ENCODE results near the gene TDO2.
"Not testable (repeated sequence)": the region's sequence is repeated elsewhere in the genome, so short reads cannot be mapped to it uniquely, and the experiment has no call there.

TDO2 gene

DNA sequence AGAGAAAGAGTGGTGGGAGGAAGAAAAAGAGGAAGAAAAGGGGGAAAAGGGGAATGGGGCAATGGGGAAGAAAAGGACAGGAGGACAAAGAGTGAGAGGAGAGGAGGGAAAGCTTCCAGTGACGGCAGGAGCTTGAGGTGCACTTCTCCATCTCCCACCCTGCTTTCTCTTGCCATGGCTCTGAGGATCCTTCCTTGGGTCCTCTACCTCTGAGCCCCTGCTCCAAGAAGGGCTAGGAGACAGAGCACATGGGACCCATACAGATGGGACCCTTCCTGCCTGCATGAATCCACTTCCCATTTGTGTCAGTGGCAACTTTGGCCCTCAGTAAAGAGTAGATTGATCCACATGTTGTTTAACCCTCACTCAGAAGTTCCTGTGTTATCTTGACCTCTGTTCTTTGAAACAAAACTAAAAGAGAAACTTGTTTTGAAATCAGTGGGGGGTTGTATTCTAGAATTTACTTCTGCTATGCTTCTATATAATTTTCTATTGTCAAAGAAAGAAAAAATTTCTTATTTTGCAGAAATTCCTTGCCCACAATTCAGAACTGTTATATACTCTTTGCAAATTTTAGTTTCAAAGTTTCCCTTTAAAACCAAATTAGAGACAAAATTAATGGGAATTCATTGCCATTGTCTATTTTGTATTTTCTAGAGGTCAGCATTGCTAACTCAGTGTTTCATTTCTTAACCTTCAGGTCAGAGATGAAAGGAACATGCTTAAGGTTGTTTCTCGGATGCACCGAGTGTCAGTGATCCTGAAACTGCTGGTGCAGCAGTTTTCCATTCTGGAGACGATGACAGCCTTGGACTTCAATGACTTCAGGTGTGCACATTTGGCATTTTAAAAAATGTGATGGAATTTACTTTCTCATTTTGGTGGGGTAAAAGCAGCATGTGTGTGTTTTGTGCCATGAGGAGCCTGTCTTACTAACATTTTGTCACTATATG is 5.0 kb downstream of the TDO2 start:
- DNase-seq = no peak

DNA sequence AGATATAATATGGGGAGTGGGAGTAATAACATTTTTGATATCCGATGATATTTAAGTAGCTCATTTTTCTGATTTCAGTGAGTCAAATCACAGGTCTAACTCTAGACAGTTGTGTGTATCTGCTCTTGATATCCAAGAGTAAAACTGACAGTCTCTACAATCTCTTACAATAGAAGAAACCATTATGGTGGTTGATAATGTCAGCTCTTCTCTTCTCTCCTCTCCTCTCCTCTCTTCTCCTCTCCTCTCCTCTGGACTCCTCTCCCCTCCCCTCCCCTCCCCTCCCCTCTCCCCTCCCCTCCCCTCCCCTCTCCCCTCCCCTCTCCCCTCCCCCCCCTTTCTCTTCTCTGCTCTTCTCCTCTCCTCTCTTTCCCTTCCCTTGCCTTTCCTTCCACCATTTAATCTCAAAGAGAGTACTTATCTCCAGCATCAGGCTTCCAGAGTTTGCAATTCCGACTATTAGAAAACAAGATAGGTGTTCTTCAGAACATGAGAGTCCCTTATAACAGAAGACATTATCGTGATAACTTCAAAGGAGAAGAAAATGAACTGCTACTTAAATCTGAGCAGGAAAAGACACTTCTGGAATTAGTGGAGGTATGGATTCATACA is 6.2 kb downstream of the TDO2 start:
- DNase-seq = no peak

DNA sequence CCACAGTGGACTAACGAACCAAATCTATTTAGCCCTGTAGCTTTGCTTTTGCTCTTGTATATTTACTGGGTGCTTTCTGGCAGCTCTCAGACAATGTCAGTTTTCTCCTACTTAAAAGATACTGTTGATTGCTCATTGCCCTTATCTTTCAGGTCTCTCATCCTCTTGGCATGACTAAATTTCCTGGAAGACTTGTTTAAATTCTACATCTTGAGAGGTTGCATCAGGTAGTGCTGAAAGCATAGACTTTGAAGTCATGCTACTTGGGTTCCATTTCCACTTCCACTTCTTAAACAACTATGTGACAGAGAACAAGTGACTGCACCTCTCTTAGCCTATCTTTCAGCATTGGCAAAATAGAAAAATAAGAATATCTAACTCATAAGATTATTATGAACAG is 8.4 kb downstream of the TDO2 start:
- no peak for DNase-seq

DNA sequence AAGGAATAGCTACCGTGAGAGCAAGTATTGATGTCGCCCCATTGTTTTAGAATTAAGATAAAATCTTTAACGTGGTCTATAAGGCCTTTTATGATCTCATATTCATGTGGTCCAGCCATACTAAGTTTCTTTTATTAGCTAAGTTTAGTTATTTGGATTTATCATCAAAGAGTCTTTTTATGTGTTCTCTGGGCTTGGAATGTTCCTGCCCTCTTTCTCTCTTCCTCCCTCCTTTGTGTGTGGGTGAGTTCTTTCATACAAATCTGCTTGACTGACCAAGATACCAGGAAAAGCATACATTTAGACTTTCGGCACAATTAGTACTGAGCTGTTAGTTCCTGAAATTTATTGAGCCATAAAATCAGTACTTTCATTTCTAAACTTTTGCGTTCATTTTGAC is 11.3 kb downstream of the TDO2 start:
- no peak for DNase-seq

DNA sequence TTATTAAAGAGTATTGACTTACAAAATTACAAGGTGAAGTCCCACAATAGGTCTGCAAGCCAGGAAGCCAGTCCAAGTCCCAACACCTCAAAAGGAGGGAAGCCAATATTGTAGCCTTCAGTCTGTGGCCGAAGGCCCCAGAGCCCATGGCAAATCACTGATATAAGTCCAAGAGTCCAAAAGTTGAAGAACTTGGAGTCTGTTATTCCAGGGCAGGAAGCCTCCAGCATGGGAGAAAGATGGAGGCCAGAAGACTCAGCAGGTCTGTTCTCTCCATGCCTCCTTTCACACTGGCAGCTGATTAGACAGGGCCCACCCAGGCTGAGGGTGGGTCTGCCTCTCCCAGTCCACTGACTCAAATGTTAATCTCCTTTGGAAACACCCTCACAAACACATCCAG is 18.1 kb downstream of the TDO2 start:
- DNase-seq = no peak

DNA sequence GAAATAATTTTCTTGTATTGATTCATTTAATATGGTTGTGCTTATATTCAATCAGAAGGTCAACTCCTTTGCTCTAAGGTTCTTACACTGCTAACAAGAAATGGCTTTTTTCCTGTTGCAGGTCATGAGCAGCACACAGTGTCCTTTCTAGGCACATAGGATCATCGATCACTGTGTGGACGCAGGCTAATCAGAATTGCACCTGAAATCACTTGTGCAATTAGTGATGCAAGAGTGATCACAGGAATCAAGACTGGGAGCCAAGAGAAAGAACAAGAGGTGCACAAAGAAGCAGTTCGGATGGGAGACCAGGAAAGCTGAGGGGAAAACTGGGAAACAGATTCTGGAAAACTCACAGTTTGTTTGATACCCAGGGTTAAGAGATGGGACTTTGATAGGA is 21.1 kb downstream of the TDO2 start:
- no peak for DNase-seq

DNA sequence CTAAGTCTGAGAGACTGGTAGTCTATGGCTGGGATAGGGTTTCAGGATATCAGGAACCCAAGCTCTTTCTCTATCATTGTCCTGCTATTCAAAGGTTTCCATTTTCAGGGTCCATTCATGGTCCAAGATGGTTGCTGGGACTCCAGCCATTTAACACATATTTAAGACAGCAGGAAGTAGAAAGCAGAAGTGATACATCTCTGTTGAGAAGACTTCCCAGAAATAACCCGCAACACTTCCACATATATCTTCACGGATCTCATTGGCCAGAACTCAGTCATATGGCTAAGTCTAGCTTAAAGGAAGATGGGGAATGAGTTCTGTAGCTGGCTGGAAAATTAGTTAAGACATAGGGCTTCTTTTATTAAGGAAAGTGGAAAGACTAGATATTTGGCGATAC is 26.3 kb downstream of the TDO2 start:
- no peak for DNase-seq

DNA sequence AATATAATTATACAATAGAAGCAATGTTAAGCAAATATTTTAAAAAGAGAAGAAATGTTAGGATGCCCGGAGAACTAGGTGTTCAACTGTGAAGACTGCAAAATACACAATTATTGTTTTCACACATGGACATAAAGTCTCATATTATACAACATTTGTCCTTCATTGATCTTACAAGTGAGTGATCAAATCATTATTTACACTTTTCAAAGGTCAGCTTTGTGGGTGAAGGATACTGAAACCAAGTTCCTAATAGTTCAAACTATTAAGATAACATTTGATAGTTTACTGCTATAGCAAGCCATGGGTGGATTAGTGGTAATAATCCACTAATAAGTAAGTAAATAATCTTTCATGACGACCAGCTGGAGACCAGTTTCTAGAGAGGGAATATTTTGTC is 26.8 kb downstream of the TDO2 start:
- no peak for DNase-seq

DNA sequence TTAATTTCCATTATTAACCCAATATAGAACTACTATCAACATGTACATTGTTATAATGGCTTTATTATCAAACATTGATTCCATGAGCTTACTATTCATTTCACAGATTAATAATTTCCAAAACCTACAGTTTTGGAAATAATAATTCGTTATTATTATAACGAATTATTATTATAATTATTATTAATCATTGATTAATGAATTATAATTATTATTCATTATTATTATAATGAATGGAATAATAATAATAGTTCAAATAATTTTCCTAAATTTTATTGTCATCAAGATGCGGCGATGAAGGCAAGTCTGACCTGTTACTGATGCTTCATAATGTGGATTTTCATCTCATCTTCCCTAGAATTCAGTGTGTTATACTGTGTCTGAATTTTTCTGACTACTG is 28.1 kb downstream of the TDO2 start:
- no peak for DNase-seq

DNA sequence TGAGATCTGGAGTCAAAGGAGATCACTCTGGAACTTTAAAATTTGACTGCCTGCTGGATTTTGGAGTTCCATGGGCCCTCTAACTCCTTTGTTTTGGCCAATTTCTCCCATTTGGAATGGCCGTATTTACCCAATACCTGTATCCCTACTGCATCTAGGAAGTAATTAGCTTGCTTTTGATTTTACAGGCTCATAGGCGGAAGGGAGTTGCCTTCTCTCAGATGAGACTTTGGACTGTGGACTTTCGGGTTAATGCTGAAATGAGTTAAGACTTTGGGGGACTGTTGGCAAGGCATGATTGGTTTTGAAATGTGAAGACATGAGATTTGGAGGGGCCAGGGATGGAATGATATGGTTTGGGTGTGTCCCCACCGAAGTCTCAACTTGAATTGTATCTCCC is 31.1 kb downstream of the TDO2 start:
- not testable (repeated sequence) for DNase-seq

DNA sequence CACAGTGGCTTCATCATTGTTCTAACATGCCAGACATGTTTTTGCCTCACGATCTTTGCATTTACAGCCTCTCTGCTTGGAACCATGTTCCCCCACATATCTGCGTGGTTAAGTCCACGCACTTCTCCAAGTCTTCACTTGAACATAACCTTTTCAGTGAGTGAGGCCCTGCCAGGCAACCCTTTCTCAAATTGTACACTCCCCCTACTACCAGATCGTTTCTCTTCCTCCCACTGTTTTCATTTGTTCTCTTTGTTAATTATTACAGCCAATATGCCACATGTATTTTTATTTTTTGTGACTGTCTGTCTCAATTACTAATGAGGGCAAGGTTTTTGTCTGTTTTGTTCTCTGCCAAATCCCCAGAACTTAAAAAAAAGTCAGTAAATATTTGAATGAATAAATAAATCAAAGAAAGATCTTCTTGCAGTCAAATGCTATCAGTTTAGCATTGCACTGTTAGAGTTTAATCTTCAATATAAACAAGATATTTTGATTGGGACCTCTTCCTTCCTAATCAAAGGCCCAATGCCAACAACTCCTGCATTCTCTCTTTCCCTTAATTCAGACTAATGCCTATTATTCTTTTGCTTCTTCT is 32.0 kb downstream of the TDO2 start:
- no peak for DNase-seq

DNA sequence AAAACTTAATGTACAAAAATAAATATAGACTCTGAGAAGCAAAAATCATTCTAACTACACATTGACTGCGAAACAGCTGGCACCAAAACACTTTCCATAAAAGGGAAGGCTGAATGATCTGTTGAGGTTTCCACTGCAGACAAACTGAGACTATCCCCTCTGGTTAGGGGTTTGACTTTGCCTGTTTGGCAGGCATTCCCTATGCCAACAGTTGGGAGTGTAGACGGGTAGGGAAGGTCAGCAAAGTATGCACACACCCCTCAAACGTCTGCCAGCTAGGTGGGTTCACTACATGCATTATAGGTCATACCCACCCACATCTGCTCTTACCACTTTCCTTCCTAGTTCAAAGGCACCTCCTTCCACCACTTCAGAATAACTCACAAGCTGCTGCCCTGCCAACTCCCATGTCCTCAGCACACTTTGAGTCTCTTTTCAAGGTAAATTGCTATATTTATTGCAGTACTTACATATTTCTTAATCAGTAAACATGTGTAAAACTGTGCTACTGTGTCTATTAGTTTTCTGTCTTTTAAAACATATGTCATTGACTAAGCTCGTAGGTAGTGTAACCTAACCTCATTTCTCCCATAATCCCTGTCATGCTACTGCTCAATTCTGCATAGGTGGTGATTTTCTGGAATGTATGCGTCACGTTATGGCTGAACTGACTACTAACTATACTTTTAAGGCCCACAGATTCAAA is 37.7 kb downstream of the TDO2 start:
- no peak for DNase-seq

DNA sequence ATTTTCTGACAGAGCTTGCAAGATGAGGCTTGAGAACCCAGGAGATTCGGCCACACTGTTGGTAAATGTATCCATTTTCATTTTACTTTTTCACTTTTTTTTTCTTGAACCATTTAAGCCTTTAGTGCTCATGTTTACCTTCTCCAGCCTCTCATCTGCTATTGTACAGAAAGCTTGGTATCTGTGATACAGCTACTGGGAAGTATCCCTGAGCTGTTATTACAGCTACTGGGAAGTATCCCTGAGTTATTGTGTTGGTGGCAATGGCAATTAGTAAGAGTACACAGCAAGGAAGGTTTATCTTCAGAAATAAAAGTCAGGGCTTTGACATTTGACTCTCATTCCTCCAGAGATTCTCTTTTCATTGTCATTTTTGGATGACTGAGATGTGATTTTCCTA is 38.3 kb downstream of the TDO2 start:
- no peak for DNase-seq

DNA sequence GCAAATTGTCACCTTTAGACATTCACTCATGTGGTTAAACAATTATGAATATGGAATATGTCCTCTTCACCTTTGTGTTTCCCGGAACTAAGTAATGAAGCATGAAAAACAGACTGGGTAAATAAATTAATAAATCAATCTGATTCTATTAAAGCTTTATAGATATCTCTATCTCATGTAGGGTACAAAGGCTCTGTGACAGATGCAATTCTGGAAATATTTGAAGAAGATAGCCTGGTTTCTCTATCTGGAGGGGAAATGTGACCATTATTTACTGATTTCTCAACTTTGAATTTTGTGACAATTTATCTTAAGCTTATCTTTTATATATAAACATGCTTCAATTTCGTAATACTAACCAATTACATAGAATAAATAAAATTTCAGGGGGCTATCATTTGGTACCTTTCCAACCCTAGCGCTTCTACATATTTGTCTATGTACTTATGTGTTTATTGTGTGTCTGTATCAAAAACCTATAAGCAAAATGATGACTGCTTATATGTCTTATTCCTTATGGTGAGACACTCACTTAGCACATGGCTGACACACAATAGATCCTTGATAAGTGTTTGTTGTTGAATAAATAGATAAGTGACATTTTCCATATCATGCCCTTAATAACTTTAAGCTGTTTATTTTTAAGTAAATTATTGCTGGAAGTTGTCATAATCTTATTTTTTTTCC is 40.3 kb downstream of the TDO2 start:
- DNase-seq = no peak

DNA sequence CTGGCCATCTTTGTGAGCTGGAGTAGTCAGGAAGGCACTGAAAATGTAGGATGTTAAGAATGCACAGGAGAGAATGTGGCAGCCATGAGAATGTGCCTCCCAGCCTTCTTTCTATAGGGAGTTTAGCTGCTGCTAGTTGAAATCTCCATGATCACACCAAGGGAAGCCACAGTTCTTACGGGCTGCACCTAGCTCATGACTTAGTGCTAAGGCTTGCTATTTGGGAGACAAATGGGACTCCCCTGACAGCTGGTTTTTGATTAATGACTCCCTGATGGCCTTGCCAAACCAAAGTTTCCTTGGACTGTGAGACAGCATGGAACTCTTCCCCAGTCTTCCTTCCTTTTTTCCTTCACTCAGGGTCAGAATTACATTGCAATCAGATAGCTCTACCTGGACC is 41.0 kb downstream of the TDO2 start:
- DNase-seq = no peak

DNA sequence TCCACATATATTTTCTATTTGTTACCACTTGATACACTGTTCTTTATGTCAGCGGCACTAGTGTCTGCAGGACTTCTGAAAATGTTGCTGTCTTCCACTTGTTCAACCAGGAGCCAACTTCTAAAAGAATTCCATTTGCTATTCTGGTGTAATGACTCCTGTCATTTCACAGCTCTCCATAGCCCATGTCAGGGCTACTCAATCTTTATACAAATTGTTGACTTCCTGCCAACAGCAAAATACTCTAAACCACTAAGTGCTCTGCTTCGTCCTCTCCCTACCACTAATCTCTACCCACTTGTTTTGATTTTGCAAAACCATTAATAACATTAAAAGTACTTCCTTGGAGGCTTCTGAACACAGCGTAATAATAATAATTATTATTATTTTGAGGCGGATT is 43.0 kb downstream of the TDO2 start:
- DNase-seq = no peak

DNA sequence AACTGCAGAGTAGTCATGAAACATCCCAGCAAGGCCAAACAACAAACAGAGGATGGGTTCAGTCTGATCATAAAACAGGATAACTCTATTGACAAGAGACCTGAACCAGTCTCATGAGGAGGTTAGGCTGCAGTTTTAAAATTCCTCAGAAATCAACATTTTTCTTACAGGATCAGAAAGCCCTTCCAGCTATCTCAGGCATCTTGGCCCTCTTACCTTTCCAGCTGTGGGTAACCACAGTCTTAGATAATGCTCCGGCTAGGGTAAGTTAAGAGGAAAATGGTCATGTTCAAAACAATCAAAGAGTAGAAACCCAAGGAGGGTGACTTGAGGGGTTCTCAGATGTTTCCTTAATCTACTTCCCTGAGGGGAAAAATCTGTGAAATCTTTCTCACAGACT is 45.0 kb downstream of the TDO2 start:
- no peak for DNase-seq

DNA sequence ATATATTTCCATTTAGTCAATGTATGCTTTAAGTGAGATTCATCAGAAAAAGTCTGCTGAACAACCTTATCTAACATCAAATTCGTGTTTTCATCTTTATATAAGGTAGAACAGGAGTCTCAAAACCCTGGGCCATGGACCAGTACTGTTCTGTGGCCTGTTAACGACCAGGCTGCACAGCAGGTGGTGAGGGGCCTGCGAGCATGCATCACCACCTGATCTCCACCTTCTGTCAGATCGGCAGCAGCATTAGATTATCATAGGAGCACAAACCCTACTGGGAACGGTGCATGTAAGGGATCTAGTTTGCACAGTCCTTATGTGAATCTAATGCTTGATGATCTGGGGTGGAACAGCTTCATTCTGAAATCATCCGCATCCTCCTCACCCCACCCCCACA is 47.0 kb downstream of the TDO2 start:
- DNase-seq = no peak

DNA sequence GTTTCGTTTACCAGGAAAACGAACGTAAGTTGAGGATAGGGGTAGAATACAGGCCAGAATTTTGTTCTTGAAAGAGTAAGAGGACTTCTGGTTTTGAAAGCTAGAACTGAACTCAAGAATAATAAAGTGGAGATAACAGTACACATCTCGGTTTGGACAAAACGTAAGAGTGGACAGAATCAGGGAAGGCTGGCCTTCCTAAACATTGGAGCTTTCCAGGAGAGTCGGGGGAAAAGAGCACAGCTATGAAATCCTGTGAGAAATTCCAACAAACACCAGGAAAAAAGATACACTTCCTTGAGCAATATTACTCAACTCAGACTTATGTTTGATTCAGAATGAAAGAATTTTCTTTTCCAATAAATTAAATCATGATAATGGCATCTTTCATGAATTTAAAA is 49.0 kb downstream of the TDO2 start:
- DNase-seq = no peak

DNA sequence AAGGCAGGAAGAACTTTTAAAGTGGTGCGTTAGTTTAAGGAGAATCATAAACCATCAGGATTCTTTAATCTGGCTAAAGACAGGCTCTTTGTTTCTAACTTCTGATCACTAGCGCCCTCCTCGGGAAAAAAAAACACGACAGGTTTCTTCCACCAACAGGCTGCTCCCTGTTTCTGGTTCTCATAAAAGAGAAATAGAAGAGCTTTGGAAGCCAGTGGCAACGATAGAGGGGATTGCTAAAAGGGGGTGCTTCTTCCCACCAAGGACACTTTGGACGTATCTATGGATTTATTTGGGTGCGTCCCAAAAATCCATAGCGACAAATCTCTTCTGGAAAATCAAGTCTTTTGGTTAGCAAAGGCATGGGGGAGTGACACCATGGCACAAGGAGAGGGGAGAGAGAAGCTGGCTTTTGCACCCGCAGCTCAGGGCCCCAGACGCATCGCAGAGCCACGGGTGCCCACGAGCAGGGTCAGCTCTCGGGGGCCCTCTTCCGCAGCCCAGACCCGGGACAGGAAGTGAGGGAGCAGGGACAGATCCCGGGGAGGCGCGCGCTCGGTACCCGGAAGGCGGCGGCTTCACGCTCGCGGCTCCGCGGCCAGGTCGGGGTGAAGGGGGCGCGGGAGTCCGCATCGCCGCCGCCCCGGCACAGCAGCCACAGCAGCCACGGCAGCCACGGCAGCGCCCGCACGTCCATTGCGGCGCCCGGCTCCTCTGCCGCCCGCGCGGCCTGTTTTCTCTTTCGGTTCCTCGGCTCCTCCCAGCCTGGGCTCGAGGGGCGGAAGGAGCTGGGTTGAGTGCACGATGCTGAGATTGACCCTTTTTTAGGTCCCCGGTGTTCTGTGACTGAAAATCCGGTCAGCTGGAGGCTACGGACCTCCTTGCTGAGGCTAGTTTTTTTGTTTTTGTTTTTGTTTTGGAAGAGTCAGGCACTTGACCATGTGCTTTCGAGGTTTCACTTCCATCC is 49.9 kb downstream of the TDO2 start, which contains the start of gene CTSO:
Gene CTSO (minus strand): TSS at position 716 of the 967 bp plus-strand sequence. CDS start 19 bp downstream, at position 697.
- no peak for DNase-seq

DNA sequence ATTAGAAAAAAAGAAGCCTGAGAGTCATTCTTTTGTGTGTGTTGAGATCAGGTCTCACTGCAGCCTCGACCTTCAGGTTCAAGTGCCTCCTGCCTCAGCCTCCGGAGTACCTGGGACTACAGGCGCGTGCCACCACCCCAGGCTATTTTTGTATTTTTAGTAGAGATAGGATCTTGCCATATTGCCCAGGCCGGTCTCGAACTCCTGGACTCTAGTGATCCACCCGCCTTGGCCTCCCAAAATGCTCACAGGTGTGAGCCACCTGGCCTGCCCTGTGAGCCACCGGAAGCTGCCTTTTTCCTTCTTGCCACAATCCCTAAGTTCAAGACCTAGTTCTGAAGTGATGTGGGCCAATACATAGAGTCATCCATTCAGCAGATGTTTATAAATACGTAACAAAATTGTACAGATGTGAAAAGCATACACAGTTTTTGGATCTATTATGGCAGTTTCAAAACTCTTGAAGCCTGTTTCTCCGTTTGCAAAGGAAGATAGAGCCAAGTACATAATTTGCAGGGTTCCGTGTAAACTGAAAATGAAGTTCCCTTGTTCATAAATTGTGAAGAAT is 50.7 kb downstream of the TDO2 start:
- DNase-seq = no peak
